ENCODE data around the gene VCP. TPM values are rescaled to one million over a fixed set of nuclear protein-coding genes. Genes with fewer than 3 reads are reported as not detected.

VCP gene
- total RNA-seq, 2 donors from 2014 or later, result 150 to 157 TPM

DNA sequence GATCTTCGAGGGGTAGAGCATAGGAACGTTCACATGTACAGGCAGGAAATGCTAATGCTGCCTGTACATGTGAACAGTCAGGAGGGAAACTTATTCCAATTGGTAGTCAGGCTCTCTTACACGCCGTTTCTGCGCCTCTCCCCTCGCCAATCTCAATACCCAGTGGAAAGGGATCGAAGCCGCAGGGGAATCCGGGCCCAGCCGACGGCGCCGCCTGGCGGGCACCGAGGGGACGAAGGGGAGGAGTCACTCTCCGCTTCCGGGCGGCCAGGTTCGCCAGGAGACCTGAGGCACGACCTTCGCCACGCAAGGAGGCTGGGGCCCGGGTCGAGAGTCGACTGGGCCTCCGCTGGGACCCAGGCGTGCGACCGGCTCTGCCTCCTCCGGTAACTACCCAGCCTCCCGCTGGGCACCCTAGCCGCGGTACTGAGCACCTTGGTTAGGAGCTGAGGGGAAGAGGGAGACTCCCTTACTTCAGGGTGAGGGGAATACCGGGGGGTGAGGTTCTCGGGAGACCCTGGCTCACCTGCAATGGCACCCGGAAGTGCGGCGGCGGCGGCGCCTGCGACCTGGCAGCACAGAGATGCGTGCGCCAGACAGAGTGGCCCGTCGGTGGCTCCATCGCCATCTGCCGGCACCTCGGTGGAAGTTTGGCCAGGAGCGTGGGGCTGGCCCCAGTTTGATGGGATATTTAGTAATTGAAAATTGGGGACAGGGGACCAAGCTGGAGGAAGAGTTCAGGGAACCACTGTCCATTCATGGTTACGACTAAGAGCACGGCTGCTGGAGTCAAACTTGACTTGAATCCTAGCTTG lies 23.8 kb upstream of the VCP start, which contains the start of gene PIGO:
Gene PIGO, minus strand, starts transcription at position 557 of the 815 bp plus-strand sequence. CDS start 1,026 bp downstream, outside the sequence.
- no peaks in the 10 kb centered on the region for H3K9me3 ChIP-seq
- peak within 1 kb of the TSS; percentile 97 for H3K27ac ChIP-seq
- peaks cover 0 to 14% of the 10 kb centered on the region in 2 donors for H3K4me1 ChIP-seq
- H3K4me3 ChIP-seq, result peak within 1 kb of the TSS; percentile 87 to 93
- DNase-seq (ENCODE audit: low spot score), result peak; percentile 90
- TF ChIP-seq, protein P1, sequence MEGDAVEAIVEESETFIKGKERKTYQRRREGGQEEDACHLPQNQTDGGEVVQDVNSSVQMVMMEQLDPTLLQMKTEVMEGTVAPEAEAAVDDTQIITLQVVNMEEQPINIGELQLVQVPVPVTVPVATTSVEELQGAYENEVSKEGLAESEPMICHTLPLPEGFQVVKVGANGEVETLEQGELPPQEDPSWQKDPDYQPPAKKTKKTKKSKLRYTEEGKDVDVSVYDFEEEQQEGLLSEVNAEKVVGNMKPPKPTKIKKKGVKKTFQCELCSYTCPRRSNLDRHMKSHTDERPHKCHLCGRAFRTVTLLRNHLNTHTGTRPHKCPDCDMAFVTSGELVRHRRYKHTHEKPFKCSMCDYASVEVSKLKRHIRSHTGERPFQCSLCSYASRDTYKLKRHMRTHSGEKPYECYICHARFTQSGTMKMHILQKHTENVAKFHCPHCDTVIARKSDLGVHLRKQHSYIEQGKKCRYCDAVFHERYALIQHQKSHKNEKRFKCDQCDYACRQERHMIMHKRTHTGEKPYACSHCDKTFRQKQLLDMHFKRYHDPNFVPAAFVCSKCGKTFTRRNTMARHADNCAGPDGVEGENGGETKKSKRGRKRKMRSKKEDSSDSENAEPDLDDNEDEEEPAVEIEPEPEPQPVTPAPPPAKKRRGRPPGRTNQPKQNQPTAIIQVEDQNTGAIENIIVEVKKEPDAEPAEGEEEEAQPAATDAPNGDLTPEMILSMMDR (IDR thresholded peaks at IDR 0.05), result peak; percentile 78 to 87
- peaks cover 37% of the 10 kb centered on the region for H3K36me3 ChIP-seq
- H3K27me3 ChIP-seq, result no peaks in the 10 kb centered on the region

DNA sequence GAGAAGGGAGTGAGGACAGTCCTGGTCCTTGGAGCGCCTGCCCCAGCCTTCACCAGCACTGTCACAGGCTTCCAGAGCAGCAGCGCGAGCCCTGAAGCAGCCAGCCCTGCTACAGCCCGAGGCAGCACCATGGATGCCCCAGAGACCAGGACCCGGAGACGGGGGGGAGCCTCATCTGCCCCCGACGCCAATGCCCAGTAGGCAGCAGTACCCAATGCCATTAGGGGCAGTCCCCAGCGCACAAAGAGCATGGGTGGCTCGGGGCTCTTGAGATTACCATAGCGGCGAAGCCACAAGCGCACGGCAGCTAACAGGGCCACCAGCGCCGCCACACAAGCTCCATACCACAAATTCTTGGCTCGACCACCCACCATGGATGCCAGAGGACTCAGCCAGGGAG lies 19.1 kb upstream of the VCP start:
- TF ChIP-seq, protein P1 (IDR thresholded peaks at IDR 0.05), result no peak
- Histone ChIP-seq H3K27ac (no peak overlapping the region), H3K4me1 (peaks cover 0 to 8% of the 10 kb centered on the region in 2 donors), H3K4me3 (no peak overlapping the region), H3K9me3 (no peaks in the 10 kb centered on the region), H3K36me3 (peaks cover 58% of the 10 kb centered on the region), H3K27me3 (no peaks in the 10 kb centered on the region)
- DNase-seq (ENCODE audit: low spot score), result no peak

DNA sequence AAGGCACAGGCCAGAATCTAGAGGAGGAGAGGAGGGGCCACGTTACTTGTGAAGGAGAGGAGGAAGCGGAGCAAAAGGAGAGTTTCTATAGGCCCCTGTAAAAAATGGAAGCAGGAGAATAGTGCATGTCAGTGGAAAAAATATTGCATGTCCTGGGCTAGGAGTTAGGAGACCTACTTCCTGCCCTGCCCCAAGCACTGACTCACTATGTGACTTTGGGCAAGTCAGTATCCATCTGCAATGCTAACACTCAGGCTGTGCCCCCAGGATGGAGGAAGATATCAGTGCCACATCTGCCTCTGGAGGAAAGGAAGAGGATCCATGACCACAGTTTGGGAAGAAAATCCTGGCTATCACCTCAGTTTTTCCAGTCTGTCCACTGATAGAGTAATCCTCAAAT lies 17.0 kb upstream of the VCP start:
- TF ChIP-seq, protein P1 (IDR thresholded peaks at IDR 0.05), result no peak
- Histone ChIP-seq H3K36me3 (peaks cover 58% of the 10 kb centered on the region), H3K27ac (no peak overlapping the region)

DNA sequence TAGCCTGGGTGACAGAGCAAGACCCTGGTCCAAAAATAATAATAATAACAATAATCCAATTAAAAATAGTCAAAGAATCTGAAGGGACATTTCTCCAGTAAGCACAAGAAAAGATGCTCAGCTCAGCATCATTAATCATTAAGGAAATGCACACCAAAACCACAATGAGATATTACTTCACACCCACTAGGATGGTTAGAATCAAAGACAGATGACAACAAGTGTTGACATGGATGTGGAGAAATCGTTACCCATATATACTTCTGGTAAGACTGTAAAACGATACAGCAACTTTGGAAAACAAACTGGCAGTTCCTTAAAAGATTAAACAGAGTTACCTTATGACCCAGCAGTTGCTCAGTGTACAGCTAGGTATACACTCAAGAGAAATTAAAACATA lies 12.7 kb upstream of the VCP start:
- TF ChIP-seq, protein P1 (IDR thresholded peaks at IDR 0.05), result no peak
- H3K4me3 ChIP-seq, result no peak overlapping the region
- peaks cover 26% of the 10 kb centered on the region for H3K36me3 ChIP-seq
- no peaks in the 10 kb centered on the region for H3K27me3 ChIP-seq
- DNase-seq (ENCODE audit: low spot score), result no peak
- H3K9me3 ChIP-seq, result no peaks in the 10 kb centered on the region
- no peaks in the 10 kb centered on the region for H3K4me1 ChIP-seq
- no peak overlapping the region for H3K27ac ChIP-seq

More for the DNA sequence above, 17.0 kb upstream of the VCP start:
- no peaks in the 10 kb centered on the region for H3K27me3 ChIP-seq
- DNase-seq (ENCODE audit: low spot score), result no peak
- H3K4me3 ChIP-seq, result no peak overlapping the region
- no peaks in the 10 kb centered on the region for H3K4me1 ChIP-seq
- no peaks in the 10 kb centered on the region for H3K9me3 ChIP-seq

DNA sequence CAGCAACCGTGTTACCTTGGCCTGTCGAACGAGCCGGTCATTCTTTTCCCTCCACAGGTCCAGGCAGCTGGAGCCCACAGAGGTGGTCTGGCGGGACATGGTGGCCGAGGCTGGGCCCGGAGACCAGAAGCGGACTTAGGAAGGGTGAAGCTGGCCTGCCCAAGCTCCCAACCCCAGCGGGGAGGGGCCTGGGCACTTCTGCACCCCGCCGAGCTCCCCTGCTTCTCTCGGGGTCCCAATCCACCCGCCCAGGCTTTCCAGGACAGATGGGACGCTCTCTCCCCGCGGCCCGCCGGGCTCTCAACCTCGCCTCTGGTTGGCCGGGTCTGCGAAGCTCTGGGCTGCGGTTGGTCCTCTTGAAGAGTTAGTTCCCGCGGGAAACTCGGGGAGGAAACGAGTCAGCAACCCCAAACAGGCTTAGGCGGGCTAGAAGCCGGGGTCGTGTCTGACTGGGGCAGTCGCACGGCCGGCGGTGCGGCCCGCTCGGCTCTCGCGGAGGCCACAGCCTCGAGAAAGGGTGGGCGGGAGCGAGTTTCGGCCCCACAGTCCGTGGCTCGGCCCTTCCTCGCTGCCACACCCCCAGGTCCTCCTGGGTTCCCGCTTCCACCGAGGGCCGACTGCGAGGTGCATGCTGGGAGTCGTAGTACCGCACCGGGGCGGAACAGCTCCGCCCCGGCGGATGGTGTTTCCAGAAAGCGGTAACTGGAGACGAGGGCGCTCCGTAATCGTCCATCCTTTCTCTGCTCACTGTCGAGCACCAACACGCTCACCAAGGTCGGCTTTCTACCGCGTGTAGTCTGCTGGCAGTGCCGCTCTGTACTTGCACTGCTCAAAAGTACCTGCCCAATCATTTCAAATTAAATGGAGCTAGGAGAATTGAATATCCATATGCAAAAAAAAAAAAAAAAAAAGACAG lies 7.3 kb upstream of the VCP start, which contains the start of gene FANCG:
Gene FANCG, minus strand, starts transcription at position 517 of the 916 bp plus-strand sequence. Its CDS starts 418 bp downstream, at position 99.
- Histone ChIP-seq H3K27ac (peak within 1 kb of the TSS; percentile 76 to 77), H3K4me1 (peaks cover 0 to 16% of the 10 kb centered on the region in 2 donors), H3K36me3 (no peaks in the 10 kb centered on the region), H3K27me3 (no peaks in the 10 kb centered on the region), H3K4me3 (peak within 1 kb of the TSS; percentile 62 to 63), H3K9me3 (no peaks in the 10 kb centered on the region)
- DNase-seq (ENCODE audit: low spot score), result peak; percentile 91
- TF ChIP-seq, protein P1 (IDR thresholded peaks at IDR 0.05), result peak in 1 of 2 donors; percentile 24
